Neural progenitor cell (in vitro differentiated cells): ENCODE measurements around the gene SUSD1.

Experiments
- EZH2phosphoT487 ChIP-seq: fragments of 200-600 bp; sonication (generic); IDR thresholded peaks from 2 replicates; pipeline ENCODE4 v1.6.1; 2017; ENCODE audit warnings: antibody characterized with exemption
- TF ChIP-seq, protein P1 (sequence below): fragments of 200-600 bp; sonication (generic); IDR thresholded peaks from 2 replicates; pipeline ENCODE4 v1.5.1; 2017; ENCODE audit warnings: antibody characterized with exemption, mild to moderate bottlenecking

DNA sequence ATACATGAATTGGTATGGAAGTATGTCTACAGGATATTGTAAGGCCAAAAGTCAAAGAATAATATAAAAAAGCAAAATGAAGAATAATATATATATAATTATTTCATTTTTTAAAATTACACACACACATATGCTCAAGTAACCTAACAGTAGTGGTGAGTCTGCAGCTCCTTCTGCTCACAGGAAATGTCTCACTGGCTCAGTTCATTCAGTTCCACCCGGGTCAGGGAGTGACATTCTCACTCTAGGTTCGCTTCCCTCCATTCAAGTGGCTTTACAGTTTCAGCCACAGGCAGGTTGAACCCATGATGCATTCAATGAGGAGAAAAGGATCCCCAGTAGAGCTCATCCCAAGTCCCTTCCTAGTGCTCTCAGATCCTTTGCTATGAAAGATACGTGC lies 90.8 kb downstream of the SUSD1 start:
- no peak for TF ChIP-seq EZH2phosphoT487
- TF ChIP-seq, protein P1, sequence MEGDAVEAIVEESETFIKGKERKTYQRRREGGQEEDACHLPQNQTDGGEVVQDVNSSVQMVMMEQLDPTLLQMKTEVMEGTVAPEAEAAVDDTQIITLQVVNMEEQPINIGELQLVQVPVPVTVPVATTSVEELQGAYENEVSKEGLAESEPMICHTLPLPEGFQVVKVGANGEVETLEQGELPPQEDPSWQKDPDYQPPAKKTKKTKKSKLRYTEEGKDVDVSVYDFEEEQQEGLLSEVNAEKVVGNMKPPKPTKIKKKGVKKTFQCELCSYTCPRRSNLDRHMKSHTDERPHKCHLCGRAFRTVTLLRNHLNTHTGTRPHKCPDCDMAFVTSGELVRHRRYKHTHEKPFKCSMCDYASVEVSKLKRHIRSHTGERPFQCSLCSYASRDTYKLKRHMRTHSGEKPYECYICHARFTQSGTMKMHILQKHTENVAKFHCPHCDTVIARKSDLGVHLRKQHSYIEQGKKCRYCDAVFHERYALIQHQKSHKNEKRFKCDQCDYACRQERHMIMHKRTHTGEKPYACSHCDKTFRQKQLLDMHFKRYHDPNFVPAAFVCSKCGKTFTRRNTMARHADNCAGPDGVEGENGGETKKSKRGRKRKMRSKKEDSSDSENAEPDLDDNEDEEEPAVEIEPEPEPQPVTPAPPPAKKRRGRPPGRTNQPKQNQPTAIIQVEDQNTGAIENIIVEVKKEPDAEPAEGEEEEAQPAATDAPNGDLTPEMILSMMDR: no peak
